Activated CD4-positive, alpha-beta T cell treated with anti-CD3 and anti-CD28 coated beads for 1 hour (primary cell): ENCODE measurements around the gene CRYBG3.
A peak's percentile ranks its signal among the peaks of the same experiment; 100 is the strongest.
"Not testable (repeated sequence)": the region's sequence is repeated elsewhere in the genome, so short reads cannot be mapped to it uniquely, and the experiment has no call there.

Source experiments
- DNase-seq: peaks from one replicate; pipeline ENCODE4 v3.0.0-alpha.2; 2020

The CRYBG3 gene

DNA sequence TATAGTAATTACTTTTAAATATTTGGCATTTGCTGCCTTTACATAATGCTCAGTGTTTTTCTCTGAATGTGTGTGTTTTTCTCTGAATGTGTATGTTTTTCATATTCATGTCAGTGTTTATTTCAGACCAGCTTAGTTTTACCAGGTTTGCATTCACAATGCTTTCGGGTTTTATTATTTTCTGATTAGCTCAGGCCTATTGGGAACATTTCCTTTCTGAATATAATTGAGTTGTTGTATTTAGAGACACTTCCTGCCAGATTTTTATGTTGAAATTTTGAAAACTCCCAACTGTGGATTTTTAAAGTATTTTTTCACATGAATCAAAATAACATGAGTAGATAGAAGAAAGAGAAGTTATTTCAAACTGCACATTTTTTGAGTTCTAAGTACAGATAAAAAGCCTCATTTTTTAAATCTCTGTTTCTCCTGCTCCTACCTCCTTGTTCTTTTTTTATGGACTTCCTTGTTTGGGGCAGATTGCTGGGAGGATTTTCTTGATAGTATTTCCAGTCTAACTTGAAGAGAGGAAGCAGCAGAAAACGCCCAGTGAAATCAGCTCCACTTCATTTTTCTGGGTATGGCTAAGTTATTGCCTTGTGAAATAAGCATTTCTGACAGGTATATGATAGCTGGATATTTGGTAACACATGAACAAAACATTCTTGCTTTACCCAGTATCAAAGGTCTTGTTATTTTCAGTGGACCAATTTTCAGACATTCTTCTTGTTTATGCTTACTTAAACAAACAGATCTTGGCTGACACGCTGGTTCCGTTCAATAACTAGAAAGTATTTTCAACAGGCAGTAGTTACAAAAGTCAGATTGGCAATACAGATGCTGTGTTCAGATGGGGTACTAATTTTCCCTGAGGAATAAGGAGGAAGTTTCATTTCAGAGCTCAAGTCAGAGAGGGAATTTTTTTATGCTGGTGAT, 79.8 kb downstream of the CRYBG3 start:
- no peak for DNase-seq

DNA sequence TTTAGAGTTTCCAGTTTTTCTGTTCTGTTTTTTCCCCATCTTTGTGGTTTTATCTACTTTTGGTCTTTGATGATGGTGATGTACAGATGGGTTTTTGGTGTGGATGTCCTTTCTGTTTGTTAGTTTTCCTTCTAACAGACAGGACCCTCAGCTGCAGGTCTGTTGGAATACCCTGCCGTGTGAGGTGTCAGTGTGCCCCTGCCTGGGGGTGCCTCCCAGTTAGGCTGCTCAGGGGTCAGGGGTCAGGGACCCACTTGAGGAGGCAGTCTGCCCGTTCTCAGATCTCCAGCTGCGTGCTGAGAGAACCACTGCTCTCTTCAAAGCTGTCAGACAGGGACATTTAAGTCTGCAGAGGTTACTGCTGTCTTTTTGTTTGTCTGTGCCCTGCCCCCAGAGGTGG, 88.0 kb downstream of the CRYBG3 start:
- DNase-seq: not testable (repeated sequence)

DNA sequence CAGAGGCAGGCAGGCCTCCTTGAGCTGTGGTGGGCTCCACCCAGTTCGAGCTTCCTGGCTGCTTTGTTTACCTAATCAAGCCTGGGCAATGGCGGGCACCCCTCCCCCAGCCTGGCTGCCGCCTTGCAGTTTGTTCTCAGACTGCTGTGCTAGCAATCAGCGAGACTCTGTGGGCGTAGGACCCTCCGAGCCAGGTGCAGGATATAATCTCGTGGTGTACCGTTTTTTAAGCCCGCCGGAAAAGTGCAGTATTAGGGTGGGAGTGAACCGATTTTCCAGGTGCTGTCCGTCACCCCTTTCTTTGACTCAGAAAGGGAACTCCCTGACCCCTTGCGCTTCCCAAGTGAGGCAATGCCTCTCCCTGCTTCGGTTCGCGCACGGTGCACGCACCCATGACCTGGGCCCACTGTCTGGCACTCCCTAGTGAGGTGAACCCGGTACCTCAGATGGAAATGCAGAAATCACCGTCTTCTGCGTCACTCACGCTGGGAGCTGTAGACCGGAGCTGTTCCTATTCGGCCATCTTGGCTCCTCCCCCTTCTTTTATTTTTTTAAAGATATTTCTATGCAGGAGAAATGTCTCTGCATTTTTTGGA, 88.5 kb downstream of the CRYBG3 start:
- DNase-seq: peak; percentile 8

DNA sequence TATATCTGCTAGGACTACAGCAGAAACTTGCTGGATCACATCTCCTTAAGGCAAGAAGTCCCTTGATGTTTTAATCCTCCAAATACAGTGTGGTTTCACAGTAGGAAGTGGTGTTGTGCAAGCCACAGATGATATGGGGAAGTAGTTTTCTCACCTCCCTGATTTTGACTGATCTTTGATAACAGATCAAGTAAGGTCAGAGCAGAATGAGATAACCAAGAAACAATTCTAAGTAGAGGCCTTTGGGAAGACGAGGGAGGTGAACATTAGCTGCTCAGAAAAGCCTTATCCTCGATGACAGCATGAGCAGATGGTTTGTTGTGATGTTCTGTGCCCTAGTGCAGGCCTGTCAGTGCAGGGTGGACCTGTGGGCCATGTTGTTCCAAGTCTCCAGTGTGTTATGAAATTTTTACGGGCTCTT, 89.1 kb downstream of the CRYBG3 start:
- no peak for DNase-seq

DNA sequence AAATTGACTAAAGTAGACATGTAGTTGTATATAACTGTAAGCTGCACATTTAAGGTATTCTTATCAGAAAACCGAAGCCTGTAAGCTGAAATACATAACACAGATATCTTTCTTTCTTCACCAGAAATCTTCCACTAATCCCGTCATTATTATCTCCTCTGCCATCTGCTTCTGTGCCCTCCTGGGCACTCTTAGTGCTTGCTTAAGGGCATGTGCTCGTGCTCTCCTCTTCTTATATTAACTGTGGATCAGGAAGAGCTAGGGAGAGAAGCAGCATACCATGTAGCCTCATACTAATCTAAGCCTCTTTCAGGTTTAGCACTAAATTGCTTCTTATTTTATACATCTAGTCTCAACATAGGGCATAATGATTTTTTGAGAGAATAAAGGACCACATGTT, 89.6 kb downstream of the CRYBG3 start:
- no peak for DNase-seq

DNA sequence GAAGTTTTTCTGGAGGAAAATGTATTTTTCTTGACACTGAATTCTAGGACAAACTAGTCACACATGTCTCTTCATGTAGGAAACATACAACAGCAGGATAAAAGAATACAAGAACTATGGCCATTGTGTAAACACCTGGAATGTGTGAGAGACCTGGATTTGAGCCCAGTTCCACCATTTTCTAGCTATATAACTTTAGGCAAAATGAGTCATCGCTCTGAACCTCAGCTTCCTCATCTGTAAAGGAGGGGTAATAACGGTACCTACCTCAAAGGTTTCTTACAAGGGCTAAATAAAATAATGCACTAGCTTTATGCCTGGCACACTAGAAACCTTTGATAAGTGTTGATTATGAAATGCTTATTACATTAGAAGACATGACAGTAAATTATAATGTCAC, 92.6 kb downstream of the CRYBG3 start:
- no peak for DNase-seq

DNA sequence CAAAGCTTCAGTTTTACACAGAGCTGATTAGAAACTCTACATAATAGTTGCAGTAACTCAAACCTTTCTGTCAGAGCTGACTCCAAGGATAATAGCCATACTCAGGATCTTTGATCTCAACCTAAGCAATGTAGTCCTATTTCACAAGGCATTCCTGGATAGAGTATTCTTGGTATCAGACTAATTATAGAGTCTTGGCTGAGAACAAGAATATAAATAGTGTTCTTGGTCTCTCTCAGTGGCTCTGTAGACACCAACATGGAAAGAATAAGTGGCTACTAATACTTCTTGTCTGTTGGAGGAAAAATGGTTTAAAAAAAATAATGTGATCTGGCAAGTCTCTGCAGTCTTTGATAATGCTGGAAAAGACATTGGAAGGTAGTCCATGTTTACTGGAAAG, 94.8 kb downstream of the CRYBG3 start:
- no peak for DNase-seq

DNA sequence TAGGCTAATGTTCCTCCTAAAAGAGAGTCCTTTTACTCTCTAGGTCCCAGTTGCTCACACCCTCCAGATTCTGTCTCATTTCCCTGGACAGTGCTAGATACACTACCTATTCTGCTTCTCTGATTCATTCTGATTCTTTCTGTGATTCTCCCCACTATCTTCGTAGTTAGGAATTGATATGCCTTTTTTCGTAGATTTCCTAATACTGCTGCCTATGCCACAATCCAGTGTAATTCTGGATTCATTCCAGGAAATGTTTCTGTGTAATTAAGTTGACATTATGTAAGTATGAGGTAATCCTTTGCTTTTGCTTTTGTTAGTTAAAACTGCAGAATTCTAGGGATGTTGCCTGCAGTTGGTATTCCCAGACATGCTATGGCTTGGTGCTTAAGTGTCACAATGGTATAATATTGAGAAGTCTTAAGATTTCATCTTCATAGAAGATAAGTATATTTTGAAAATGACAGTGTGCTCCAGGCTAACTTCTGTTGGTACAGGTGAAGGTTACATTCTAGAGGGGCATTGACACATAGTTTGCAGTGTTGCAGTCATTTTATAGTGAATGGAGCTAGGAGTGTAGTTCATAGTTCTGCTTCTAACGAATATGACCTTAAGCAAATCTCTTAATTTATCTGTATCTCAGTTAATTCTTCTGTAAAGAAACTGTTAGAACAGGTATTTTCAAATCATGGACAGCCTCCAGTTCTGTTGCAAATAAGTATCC, 96.2 kb downstream of the CRYBG3 start:
- DNase-seq: no peak

DNA sequence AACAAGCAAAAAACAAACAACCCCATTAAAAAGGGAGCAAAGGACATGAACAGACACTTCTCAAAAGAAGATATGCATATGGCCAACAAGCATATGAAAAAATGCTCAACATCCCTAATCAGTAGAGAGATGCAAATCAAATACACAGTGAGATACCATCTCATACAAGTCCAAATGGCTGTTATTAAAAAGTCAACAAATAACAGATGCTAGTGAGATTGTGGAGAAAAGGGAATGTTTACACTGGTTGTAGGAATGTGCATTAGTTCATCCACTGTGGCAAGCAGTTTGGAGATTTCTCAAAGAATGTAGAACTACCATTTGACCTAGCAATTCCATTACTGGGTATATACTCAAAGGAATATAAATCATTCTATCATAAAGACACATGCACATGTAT, 105.9 kb downstream of the CRYBG3 start:
- DNase-seq: no peak

DNA sequence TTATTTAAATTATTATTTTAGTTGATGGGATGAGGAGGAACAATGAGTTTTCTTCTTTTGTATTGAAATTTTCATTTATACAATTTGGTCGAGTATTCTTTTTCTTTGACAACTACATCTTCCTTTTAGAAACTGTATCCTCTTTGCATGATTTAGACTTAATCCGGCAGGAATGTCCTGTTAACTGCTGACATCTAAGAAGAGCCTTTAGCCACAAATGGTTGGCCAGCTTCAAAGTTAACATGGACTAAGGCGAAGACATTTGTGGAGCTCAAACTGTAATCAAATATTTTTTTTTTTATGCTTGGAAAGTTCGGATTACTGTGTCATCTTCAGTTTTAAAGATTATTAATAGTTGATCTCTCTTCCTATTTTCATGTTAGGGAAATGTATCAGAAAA, 107.2 kb downstream of the CRYBG3 start:
- DNase-seq: no peak

DNA sequence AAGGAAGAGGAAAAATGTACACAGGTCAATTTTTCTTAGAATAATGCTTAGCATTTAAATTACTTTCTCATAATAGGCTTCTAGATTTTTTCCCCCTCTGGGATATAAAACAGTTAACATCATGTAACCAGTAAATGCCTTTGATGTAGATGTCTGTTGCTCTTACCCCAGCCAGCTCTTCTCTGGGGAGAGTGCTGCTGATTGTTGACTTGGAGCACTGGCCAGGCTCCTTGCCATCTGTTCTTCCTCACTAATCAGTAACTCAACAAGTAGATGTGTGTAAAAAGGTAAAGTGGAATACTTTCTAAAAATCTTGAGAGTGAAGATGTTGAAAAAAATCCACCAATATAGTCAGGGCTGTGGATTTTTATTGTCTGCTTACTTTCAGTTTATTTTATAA, 108.2 kb downstream of the CRYBG3 start:
- no peak for DNase-seq

DNA sequence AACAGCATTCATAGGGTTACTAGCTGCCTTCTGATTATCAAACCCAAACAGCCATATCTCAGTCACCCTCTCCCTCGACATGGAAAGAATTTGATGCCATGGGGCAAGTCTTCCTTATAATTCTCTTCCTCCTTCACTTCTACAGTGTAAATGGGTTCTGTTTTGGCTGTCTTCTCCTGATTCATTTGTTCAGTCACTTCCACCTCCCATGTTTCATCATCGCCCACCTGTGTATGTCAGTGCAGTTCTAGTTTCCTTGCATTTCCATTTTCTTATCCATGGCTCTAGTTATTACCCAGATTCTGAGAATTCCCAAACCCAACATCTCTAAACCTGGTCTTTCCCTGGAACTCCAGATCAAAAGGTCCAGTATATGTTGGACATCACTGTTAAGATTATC, 109.4 kb downstream of the CRYBG3 start:
- DNase-seq: no peak

DNA sequence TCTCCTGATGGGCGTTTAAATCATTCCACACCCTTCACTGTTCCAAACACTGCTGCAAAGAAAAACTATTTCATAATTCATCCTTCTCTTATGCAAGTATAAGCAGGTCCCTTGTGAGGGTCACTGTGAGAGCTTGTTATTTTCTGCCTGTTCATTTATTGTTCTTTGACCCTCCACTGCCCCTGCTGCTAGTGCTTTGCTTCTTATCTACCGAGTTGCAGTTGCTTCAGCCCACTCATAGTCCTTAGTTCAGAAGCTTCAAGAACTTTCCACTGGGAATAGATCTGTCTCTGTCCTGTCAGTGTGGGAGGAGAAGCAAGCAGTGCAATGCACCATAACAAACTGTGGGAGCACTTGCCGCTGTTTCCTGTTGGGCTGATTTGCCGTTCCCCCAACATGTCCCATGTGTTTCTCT, 110.6 kb downstream of the CRYBG3 start:
- DNase-seq: no peak

DNA sequence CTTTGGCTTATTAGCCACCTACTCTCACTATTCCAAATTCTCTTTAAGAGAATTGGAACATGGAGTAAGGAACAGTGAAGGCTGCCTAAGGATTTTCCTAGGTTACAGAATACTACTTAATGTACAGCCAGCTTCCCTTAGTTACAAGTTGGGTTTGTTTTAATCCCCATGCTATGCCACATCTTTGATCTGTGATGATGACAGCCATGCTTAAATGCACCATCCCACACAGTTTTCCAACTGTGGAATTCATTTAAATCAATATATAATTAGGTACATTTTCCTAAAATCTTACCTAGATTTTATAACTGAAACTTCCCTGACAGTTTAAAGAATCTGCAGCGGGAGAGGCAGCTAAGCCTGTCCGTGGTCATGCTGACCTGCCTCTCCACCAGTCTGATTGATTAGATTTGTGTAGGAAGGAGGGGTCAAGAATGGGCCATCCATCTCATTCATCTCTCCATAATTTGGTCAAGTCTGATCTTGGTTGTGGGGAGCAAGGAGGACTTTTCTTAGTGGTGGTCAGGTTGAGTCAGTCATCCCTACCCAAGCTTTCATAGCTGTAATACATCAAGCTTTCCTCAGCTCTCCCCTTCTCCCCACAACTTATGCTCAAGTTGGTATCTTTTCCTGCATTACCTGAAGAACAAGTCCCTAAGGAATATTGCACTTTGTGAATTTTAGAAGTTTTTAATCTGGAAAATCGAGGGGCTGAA, 113.3 kb downstream of the CRYBG3 start:
- no peak for DNase-seq

DNA sequence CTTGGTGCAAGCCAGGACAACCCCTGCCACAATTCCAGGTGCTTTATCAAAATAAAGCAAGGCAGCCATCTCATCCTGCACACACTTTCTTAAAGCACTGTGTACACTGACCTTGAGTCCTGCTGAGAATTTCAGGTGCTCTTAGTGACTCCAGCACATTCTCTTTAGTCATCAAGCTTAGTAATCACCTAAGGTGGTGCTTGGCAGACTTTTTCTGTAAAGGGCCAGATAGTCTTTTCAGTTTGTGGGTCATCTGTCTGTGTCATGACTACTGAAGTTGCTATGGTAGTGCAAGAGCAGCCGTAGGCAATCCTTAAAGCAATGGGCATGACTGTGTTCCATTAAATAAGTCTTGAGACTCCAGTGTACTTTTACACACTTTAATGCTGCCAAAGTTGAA, 114.0 kb downstream of the CRYBG3 start:
- no peak for DNase-seq

DNA sequence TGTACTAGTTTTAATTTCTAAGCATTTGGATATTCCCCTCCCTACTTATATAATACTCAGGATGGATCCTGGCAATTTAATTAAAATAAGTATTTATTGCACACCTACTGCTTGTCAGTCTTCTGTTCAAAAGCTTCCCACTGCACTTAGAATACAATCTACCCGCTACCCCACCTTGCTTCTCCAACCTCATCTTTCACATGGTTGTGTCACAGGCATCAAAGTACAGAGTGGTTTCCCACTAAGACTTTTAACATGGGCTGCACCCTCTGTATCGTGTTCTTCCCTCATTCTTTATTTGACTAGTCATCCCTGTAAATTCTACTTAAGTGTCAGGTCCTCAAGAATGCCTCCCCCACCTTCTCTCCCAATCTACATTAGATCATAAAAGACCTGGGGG, 115.4 kb downstream of the CRYBG3 start:
- DNase-seq: no peak

DNA sequence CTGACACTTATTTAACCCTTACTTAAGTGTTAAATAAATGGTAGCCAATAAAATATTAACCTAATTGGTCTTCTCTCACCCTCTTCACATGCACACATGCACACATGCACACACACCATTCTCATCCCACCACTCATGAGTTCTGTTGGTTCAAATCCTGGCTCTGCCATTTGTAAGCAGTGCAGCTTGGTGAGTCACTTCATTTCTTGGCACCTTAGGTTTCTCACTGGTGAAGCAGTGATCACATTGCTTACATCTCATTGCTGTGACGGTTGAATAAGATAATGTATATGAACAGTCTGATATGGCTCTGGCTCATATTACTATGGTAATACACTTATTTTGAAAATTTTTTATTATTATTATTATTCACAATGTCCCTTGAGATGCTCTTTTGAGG, 116.6 kb downstream of the CRYBG3 start:
- no peak for DNase-seq

DNA sequence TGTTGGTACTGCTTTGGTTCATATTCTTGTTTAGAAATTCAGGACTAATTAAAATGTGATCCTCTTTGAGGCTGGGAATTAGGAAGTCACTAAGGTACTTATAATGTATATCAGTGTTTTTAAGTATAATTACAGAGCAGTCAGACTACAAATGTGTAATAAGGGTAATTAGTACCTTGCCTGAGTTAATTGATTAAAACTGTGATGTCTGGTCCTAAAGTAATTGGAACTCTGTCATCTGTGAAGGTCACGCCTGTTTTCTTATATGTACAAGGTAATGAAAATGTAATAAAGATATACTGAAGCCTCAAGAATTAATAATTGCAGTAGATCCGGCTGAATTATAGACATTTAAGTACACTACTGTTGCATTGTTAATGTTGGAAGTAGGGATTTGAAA, 117.6 kb downstream of the CRYBG3 start:
- no peak for DNase-seq

DNA sequence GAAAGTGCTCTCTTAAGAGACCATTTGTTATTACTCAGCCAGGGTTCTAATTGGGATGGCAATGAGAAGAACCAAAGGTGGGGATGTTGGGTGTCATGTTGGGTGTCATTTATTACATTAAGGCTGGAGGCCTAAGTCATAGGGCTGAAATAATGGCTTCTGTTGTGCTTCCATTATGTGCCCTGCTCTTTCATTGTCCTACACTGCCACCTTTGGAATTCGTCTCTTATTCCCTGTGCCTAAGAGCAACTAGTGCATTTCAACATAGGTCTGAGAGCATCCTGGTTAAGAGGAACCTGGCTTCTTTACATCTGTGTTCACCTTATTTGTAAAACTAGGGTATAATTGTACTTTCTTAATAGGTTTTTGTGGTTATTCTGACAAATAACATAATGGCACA, 118.2 kb downstream of the CRYBG3 start:
- no peak for DNase-seq

DNA sequence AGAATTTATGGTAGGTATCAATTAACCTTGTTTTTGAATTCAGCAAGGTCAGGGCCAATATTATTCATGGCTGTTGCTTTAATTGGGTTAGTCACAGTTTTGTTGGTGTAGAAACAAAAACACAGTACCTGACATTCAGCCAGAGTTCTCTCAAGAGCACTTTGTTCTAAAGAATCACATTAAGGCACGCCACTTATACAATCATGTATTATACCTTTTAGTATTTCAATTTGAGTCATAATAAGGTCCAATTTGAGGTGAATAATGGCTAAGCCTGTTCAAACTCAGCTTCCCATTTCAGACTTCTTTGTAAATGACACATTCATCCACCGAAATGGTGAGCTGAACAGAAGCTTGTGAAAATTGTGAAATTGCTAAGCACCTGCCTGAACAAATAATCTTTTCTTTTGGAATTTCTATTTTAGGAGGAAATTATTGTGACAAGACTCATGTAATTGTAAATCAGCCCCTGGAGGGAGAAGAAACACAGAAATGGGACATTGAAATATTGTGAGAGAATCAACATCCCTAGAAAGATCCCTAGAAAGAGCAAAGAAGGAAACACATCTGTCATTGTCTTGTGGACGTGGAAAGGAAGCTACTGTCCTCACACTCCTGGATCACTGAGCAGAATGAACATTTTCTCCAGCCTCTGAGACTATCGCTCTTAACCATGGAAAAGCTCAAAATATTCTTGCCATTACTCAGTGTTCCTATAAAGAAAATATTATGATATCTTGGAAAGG, 121.2 kb downstream of the CRYBG3 start:
- DNase-seq: no peak

DNA sequence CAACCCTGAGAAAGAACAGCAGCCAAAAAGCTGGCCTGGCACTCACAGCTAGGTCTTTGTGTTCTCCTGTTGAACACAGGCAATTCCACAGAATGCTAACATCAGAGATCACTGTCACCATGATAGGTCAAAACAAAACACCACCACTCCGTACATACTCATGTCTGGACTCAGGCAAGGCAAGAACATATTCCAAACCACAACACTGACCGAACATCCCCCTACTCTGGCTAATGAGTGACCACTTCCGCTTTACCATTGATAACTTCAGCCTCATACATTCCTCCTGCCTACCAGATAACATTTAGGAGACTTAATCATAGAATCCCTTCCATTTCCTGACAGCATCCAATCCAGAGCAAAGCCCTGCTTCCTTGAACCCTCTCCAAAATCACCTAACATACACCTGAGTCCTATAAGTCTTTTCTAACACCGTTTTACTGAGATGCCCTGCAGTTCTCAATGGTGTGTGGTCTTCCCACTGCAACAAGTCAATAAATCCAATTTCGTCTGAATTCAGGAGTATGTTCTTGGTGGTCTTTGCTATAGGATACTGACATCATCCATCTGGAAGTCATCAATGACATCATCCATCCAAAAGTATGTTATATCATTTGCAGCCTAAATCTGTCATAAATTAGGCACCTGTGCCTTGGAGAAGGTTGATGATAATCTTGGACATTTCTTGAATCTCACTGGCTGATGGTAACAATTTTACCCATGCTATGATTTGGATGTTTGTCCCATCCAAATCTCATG, 126.7 kb downstream of the CRYBG3 start:
- no peak for DNase-seq

DNA sequence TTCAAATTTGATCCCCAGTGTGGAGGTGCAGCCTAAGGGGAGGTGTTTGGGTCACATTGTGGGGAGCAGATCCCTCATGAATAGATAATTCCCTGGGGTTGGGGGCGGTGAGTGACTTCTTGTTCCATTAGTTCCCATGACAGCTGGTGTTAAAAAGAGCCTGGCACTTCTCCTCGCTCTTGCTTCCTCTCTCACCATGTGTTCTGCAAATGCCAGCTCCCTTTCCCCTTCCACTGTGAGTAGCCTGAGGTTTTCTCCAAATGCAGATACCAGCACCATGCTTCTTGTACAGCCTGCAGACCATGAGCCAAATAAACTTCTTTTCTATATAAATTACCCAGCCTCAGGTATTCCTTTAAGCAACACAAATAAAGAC, 127.3 kb downstream of the CRYBG3 start:
- no peak for DNase-seq
